GM12864 (cell line): ENCODE measurements around the gene KHK.
"Not testable (repeated sequence)": the region's sequence is repeated elsewhere in the genome, so short reads cannot be mapped to it uniquely, and the experiment has no call there.

ENCODE experiments used
- DNase-seq: peaks from one replicate; pipeline ENCODE4 v3.0.0-alpha.2; 2011; ENCODE audit warnings: low read depth
- H3K4me3 ChIP-seq: 2 replicates; pipeline ENCODE4 v1.5.1; 2011; ENCODE audit warnings: mild to moderate bottlenecking, low read depth, low read length, control low read depth
- TF ChIP-seq, protein P1 (sequence below): IDR thresholded peaks from 2 replicates; pipeline ENCODE4 v1.5.1; 2011; ENCODE audit warnings: low read depth, mild to moderate bottlenecking, moderate library complexity, low read length, control low read depth, inconsistent platforms; ENCODE audit errors: missing control alignments

Gene KHK

GRCh38 chr2:27099334-27099955, 12.9 kb downstream of the KHK start:
- no peak overlapping the region for H3K4me3 ChIP-seq
- TF ChIP-seq, protein P1, sequence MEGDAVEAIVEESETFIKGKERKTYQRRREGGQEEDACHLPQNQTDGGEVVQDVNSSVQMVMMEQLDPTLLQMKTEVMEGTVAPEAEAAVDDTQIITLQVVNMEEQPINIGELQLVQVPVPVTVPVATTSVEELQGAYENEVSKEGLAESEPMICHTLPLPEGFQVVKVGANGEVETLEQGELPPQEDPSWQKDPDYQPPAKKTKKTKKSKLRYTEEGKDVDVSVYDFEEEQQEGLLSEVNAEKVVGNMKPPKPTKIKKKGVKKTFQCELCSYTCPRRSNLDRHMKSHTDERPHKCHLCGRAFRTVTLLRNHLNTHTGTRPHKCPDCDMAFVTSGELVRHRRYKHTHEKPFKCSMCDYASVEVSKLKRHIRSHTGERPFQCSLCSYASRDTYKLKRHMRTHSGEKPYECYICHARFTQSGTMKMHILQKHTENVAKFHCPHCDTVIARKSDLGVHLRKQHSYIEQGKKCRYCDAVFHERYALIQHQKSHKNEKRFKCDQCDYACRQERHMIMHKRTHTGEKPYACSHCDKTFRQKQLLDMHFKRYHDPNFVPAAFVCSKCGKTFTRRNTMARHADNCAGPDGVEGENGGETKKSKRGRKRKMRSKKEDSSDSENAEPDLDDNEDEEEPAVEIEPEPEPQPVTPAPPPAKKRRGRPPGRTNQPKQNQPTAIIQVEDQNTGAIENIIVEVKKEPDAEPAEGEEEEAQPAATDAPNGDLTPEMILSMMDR: no peak
- no peak for DNase-seq

DNA sequence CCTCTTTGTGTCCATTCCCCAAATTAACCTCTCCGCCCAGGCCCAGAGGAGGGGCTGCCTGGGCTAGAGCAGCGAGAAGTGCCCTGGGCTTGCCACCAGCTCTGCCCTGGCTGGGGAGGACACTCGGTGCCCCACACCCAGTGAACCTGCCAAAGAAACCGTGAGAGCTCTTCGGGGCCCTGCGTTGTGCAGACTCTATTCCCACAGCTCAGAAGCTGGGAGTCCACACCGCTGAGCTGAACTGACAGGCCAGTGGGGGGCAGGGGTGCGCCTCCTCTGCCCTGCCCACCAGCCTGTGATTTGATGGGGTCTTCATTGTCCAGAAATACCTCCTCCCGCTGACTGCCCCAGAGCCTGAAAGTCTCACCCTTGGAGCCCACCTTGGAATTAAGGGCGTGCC, 13.5 kb downstream of the KHK start:
- TF ChIP-seq, protein P1: no peak
- DNase-seq: no peak
- H3K4me3 ChIP-seq: no peak overlapping the region

DNA sequence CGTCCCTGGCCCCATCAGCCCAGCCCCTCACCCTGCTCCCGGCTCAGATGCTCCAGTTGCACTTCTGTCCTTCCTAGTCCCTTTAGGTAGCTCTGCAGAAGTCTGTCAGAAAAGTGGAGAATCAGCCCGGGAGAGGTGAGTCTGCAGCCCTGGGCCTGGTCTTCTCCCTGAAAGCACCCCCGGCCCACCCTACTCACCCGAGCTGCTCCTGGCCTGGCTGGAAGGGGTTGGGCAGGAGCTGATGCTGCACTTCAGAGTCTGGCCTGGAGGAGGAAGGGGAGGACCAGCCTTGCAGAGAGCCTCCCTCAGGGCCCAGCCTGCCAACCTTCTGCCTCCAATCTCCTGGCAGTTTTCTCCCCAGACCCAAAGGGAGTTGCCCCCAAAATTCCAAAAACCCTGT, 15.8 kb downstream of the KHK start:
- no peak for DNase-seq
- TF ChIP-seq, protein P1: no peak
- no peak overlapping the region for H3K4me3 ChIP-seq

GRCh38 chr2:27105981-27106380, 19.4 kb downstream of the KHK start:
- no peak for DNase-seq
- H3K4me3 ChIP-seq: no peak overlapping the region
- TF ChIP-seq, protein P1: no peak

DNA sequence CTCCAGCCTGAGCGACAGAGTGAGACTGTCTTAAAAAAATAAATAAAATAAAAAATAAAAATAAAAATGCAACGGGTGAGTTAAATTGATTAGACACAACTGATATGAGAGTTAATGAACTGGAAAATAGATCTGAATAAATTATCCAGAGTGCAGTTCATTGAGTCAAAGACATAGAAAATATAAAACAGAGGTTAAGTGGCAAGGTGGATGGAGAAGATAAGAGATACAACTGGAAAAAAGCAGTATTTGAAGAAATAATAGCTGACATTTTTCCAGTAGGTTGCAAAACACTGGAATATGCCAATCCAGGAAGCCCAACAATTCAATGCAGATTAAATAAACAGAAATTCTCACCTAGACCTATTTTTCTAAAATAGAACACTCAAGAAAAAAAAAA, 21.6 kb downstream of the KHK start:
- no peak for DNase-seq
- TF ChIP-seq, protein P1: no peak

DNA sequence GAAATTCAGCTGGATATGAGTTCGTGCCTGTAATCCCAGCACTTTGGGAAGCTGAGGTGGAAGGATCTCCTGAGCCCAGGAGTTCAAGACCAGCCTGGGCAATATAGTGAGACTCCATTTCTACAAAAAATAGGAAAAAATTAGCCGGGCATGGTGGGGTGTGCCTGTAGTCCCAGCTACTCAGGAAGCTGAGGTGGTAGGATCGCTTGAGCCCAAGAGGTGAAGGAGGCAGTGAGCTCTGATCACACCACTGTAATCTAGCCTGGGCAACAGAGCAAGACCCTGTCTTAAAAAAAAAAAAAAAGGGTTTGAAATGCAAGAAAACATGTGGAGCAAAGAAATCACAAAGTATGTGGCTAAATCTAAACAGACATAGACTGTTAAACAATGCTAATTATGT, 22.5 kb downstream of the KHK start:
- H3K4me3 ChIP-seq: no peak overlapping the region
- TF ChIP-seq, protein P1: no peak
- DNase-seq: no peak

More for the DNA sequence above, 21.6 kb downstream of the KHK start:
- no peak overlapping the region for H3K4me3 ChIP-seq

- H3K4me3 ChIP-seq, DNase-seq: not testable (repeated sequence)
Measured at GRCh38 chr2:27110603-27111352, 24.2 kb downstream of the KHK start.

GRCh38 chr2:27111392-27112078, 25.0 kb downstream of the KHK start:
- not testable (repeated sequence) for DNase-seq

More at GRCh38 chr2:27111392-27112078, 25.0 kb downstream of the KHK start:
- H3K4me3 ChIP-seq: not testable (repeated sequence)
